Colonic mucosa (tissue), 4 donors: ENCODE data around the gene STX3. TPM values are rescaled to one million over a fixed set of nuclear protein-coding genes. Genes with fewer than 3 reads are reported as not detected.

Experiments
- DNase-seq: peaks from one replicate; pipeline ENCODE4 v3.0.0-alpha.2; 2020
- H3K27ac ChIP-seq: fragments of 200-600 bp; one replicate; pipeline ENCODE4 v1.8.0; 2021
- H3K27me3 ChIP-seq: fragments of 200-600 bp; one replicate; pipeline ENCODE4 v1.8.0; 2021
- H3K36me3 ChIP-seq: fragments of 200-600 bp; one replicate; pipeline ENCODE4 v1.8.0; 2021
- H3K4me1 ChIP-seq: fragments of 200-600 bp; one replicate; pipeline ENCODE4 v1.8.0; 2021; ENCODE audit warnings: mild to moderate bottlenecking
- H3K4me3 ChIP-seq: fragments of 200-600 bp; one replicate; pipeline ENCODE4 v1.8.0; 2021
- H3K9ac ChIP-seq, 2 donors: one replicate each; pipeline ENCODE4 v1.7.0; 2013; ENCODE audit warnings: control low read depth in 2 of 2, low read depth in 2 of 2, low read length in 2 of 2
- H3K9me3 ChIP-seq: fragments of 200-600 bp; one replicate; pipeline ENCODE4 v1.8.0; 2021
- intact Hi-C: fragments of 100-400 bp; cut with DNase I; formaldehyde crosslinking; loops from one replicate; pipeline ENCODE4 v1.14.1; 2022
- total RNA-seq, 2 donors: library from RNA; stranded (reverse); fragmentation: NEBNext Ultra II Directional in 1 of 2; extraction: Animal tissue kit (Norgen Biotek cat#: 25700) in 1 of 2; gene quantifications; one replicate each; pipeline ENCODE4 v1.2.1, GENCODE V29; 2021
- TF ChIP-seq, protein P1 (sequence below): fragments of 200-600 bp; IDR thresholded peaks from one replicate; pipeline ENCODE4 v1.8.0; 2022; ENCODE audit warnings: antibody characterized with exemption, mild to moderate bottlenecking
- donor health status: healthy.
- donor health status: DM: no; HTN: no; CAD: no.
- donor health status: DM: no; HTN: no; CAD: no.

STX3 gene
- 10 to 100 TPM; 45.2 to 70.9 TPM for total RNA-seq

DNA sequence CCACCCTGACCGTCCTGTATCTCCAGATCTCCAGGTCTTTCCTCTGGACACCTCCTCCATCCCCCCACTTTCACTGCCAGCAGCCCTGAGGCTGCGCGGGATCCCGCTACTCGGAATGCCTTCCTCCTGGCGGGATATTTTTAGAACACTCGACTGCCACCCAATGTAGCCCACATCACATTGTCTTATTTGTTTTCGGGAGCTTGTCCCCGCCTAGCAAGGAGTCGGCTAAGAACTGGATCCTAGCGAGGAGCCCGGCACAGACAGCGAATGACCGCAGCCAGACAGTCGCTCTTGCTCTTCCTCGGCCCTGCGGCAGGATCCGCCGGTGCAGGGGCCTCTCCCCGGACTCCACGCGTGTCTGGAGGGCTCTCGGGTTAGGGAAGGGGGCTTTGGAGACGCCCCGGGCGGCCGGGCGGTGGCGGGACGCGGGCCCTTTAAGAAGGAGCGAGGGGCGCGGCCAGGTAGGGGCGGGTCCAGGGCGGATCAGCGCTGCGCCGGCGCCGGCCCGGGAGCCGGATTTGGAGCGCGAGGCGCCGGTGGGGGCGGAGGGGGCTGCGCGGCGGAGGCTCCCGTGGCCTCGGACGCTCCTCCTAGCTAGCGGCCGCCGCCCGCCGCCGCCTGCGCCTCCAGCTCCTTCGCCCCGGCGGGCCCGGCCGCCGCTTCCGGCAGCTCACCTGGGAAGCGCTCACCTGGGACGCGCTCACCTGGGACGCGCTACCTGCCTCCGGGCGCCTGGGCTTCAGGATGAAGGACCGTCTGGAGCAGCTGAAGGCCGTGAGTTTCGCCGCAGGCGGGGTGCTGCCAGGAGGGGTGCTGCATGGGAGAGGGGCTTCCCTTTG is at the start of gene STX3:
TSS of gene STX3 (plus strand) at position 518 of the 842 bp plus-strand sequence. CDS start at position 748, 230 bp downstream.
- no peaks in the 10 kb centered on the region for H3K9me3 ChIP-seq
- intact Hi-C loops = loop anchor here (2.0 kb wide), 1 partner anchor 48 kb away; no protein-coding TSS in a partner anchor
- no peaks in the 10 kb centered on the region for H3K36me3 ChIP-seq
- peak within 1 kb of the TSS; percentile 98 for H3K27ac ChIP-seq
- peaks cover 9% of the 10 kb centered on the region for H3K4me1 ChIP-seq
- TF ChIP-seq, protein P1, sequence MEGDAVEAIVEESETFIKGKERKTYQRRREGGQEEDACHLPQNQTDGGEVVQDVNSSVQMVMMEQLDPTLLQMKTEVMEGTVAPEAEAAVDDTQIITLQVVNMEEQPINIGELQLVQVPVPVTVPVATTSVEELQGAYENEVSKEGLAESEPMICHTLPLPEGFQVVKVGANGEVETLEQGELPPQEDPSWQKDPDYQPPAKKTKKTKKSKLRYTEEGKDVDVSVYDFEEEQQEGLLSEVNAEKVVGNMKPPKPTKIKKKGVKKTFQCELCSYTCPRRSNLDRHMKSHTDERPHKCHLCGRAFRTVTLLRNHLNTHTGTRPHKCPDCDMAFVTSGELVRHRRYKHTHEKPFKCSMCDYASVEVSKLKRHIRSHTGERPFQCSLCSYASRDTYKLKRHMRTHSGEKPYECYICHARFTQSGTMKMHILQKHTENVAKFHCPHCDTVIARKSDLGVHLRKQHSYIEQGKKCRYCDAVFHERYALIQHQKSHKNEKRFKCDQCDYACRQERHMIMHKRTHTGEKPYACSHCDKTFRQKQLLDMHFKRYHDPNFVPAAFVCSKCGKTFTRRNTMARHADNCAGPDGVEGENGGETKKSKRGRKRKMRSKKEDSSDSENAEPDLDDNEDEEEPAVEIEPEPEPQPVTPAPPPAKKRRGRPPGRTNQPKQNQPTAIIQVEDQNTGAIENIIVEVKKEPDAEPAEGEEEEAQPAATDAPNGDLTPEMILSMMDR = no peak
- no peaks in the 10 kb centered on the region for H3K27me3 ChIP-seq
- peak; percentile 81 for DNase-seq
- peak within 1 kb of the TSS; percentile 93 for H3K4me3 ChIP-seq
- H3K9ac ChIP-seq = peak within 1 kb of the TSS; percentile 88 to 96

DNA sequence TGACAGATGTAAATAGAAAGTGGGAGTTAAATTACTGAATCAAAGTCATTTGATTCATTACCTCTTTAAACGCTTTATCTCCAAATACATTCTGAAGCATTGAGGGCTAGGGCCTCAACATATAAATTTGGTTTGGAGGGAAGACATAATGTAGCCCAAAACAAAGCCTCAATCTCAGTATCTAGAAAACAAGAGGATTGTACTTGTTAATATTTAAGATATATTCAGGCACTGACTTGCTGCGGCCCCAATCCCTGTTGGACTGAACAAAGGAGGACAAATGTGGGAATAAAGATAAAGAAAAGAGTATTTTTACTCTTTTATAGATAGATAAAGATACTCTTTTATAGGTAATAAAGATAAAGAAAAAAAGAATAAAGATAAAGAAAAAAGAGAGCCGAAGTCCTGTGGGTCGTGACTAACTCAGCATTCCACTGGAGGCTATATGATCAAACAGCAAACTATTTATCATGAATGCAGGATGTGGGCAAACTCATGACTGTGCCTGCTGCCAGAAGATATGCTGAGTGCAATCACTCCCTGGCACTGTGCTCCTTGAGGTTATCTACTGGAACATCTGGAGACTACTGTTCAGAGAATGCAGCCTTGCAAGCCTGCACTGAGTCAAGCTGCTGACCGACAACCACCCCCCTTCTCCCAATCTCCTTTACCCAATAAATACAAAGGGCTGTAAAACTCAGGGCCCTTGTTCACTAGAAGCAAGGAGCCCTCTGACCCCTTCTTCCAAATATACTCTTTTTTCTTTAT is 48.5 kb upstream of the STX3 start:
- H3K9ac ChIP-seq = no peak overlapping the region
- TF ChIP-seq, protein P1 = no peak
- H3K27ac ChIP-seq = no peak overlapping the region
- H3K9me3 ChIP-seq = no peaks in the 10 kb centered on the region
- no peaks in the 10 kb centered on the region for H3K36me3 ChIP-seq
- H3K27me3 ChIP-seq = no peaks in the 10 kb centered on the region
- H3K4me3 ChIP-seq = no peak overlapping the region
- intact Hi-C loops = no loop called here
- DNase-seq = peak; percentile 72
- H3K4me1 ChIP-seq = no peaks in the 10 kb centered on the region

DNA sequence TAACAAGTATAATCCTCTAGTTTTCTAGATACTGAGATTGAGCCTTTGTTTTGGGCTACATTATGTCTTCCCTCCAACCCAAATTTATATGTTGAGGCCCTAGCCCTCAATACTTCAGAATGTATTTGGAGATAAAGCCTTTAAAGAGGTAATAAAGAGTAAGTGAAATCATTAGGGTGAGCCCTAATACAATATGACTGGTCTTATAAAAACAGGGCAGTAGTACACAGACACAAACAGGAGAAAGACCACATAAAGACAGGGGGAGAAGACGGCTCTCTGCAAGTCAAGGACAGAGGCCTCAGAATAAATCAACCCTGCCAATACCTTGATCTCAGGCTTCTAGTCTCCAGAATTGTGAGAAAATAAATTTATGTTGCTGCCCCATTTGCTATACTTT is 47.8 kb upstream of the STX3 start:
- intact Hi-C loops = no loop called here
- H3K9ac ChIP-seq = no peak overlapping the region
- H3K36me3 ChIP-seq = no peaks in the 10 kb centered on the region
- H3K4me3 ChIP-seq = no peak overlapping the region
- no peaks in the 10 kb centered on the region for H3K4me1 ChIP-seq
- TF ChIP-seq, protein P1 = no peak
- H3K27ac ChIP-seq = no peak overlapping the region
- no peaks in the 10 kb centered on the region for H3K27me3 ChIP-seq
- no peaks in the 10 kb centered on the region for H3K9me3 ChIP-seq
- no peak for DNase-seq

DNA sequence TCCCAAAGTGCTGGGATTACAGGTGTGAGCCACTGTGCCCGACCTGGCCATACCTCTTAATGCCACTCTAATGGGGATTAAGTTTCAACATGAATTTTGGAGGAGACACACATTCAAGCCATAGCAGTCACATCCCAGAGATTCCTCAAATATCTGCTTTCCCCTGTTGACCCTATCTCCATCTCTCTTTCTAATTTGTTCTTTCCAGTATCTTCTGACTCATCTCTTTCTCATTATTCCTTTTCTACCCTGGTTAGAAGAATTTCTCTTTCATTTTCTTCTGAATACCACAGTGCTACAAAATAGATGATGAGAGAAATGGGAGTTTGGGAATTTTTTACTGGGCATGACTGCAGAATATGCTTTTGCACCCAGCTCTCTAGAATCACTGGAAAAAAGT is 46.6 kb upstream of the STX3 start:
- Histone ChIP-seq H3K4me3 (no peak overlapping the region), H3K9ac (no peak overlapping the region), H3K4me1 (no peaks in the 10 kb centered on the region), H3K36me3 (no peaks in the 10 kb centered on the region), H3K27me3 (no peaks in the 10 kb centered on the region), H3K27ac (no peak overlapping the region), H3K9me3 (no peaks in the 10 kb centered on the region)
- TF ChIP-seq, protein P1 = no peak
- DNase-seq = no peak
- intact Hi-C loops = no loop called here

DNA sequence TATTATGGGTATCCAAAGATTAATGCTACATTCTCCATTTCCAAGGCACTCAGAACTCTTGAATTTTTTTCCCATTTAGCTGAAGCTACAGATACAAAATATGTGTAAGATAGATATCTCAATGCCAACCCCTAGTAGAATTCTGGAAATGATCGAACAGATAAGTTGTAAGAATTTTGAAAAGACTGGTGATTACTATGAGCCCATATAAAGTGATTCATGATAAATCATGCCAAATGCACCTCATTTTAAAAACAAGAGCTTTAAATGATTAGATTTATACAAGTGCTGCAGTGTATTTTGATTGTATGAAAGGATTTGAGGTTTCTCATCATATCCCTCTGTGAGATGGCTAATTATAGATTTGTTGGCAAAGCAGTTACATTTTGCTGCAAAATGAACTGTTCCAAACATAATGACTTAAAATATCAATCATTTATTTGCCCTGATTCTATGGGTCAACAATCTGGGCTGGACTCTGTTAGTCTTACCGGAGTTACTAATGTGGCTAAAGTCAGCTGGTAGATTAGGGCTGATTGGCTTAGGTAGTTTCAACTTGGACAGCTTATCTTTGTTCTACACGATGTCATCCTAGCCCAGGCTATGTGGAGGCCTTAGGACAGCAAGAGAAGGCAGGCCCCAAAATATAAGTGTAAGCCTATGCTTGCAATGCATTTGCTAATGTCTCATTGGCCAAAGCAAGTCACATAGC is 44.9 kb upstream of the STX3 start:
- H3K4me3 ChIP-seq = no peak overlapping the region
- no peaks in the 10 kb centered on the region for H3K36me3 ChIP-seq
- H3K9ac ChIP-seq = no peak overlapping the region
- intact Hi-C loops = no loop called here
- no peak for DNase-seq
- TF ChIP-seq, protein P1 = no peak
- H3K27me3 ChIP-seq = no peaks in the 10 kb centered on the region
- H3K9me3 ChIP-seq = no peaks in the 10 kb centered on the region
- no peaks in the 10 kb centered on the region for H3K4me1 ChIP-seq
- H3K27ac ChIP-seq = no peak overlapping the region
